IPS-18a (cell line): Measurements from ENCODE around the gene TMEM138.

Source experiments
- H3K27ac ChIP-seq: one replicate; pipeline ENCODE4 v1.5.1; 2013; ENCODE audit warnings: low read length
- H3K27me3 ChIP-seq: one replicate; pipeline ENCODE4 v1.6.1; 2013; ENCODE audit warnings: mild to moderate bottlenecking, low read length; ENCODE audit not compliant: control insufficient read depth, insufficient read depth
- H3K36me3 ChIP-seq: one replicate; pipeline ENCODE4 v1.6.1; 2013; ENCODE audit warnings: low read depth, low read length; ENCODE audit not compliant: control insufficient read depth
- H3K4me1 ChIP-seq: one replicate; pipeline ENCODE4 v1.6.1; 2013; ENCODE audit warnings: low read depth, low read length; ENCODE audit not compliant: control insufficient read depth
- H3K4me3 ChIP-seq: one replicate; pipeline ENCODE4 v1.5.1; 2013; ENCODE audit warnings: low read length
- H3K9ac ChIP-seq: one replicate; pipeline ENCODE4 v1.6.1; 2013; ENCODE audit warnings: mild to moderate bottlenecking, low read length, moderate library complexity
- H3K9me3 ChIP-seq: one replicate; pipeline ENCODE4 v1.6.1; 2013; ENCODE audit warnings: low read depth, low read length; ENCODE audit not compliant: control insufficient read depth

The TMEM138 gene

GRCh38 chr11:61357233-61357893 is 4.8 kb upstream of the TMEM138 start:
- Histone ChIP-seq H3K4me1 (no peaks in the 10 kb centered on the region), H3K27ac (no peak overlapping the region), H3K9me3 (no peaks in the 10 kb centered on the region), H3K36me3 (peaks cover 4% of the 10 kb centered on the region), H3K27me3 (no peaks in the 10 kb centered on the region), H3K9ac (no peak overlapping the region), H3K4me3 (no peak overlapping the region)

GRCh38 chr11:61357894-61358239 is 4.3 kb upstream of the TMEM138 start:
- H3K4me3 ChIP-seq, result no peak overlapping the region
- H3K4me1 ChIP-seq, result no peaks in the 10 kb centered on the region
- H3K27ac ChIP-seq, result no peak overlapping the region

GRCh38 chr11:61358566-61358965 is 3.6 kb upstream of the TMEM138 start:
- Histone ChIP-seq H3K4me1 (peaks cover 4% of the 10 kb centered on the region), H3K4me3 (no peak overlapping the region), H3K36me3 (no peaks in the 10 kb centered on the region), H3K9ac (no peak overlapping the region), H3K27ac (no peak overlapping the region), H3K9me3 (no peaks in the 10 kb centered on the region), H3K27me3 (no peaks in the 10 kb centered on the region)

More at GRCh38 chr11:61357894-61358239, 4.3 kb upstream of the TMEM138 start:
- Histone ChIP-seq H3K9ac (no peak overlapping the region), H3K9me3 (no peaks in the 10 kb centered on the region), H3K27me3 (no peaks in the 10 kb centered on the region), H3K36me3 (peaks cover 4% of the 10 kb centered on the region)

GRCh38 chr11:61359516-61359915 is 2.7 kb upstream of the TMEM138 start:
- no peak overlapping the region for H3K9ac ChIP-seq
- H3K27ac ChIP-seq, result no peak overlapping the region
- peaks cover 4% of the 10 kb centered on the region for H3K4me1 ChIP-seq
- no peaks in the 10 kb centered on the region for H3K9me3 ChIP-seq
- peaks cover 8% of the 10 kb centered on the region for H3K36me3 ChIP-seq
- H3K27me3 ChIP-seq, result no peaks in the 10 kb centered on the region
- no peak overlapping the region for H3K4me3 ChIP-seq

- Histone ChIP-seq H3K4me1 (peaks cover 4% of the 10 kb centered on the region), H3K27ac (peak overlapping the region; percentile 95), H3K9ac (peak overlapping the region; percentile 96), H3K36me3 (peaks cover 17% of the 10 kb centered on the region), H3K27me3 (no peaks in the 10 kb centered on the region), H3K4me3 (peak overlapping the region; percentile 93), H3K9me3 (no peaks in the 10 kb centered on the region)
Observed at GRCh38 chr11:61361237-61361740, 885 bp upstream of the TMEM138 start.

GRCh38 chr11:61362542-61362875 is 335 bp downstream of the TMEM138 start:
- Histone ChIP-seq H3K9ac (peak overlapping the region; percentile 96), H3K27ac (peak overlapping the region; percentile 95), H3K36me3 (peaks cover 28% of the 10 kb centered on the region), H3K27me3 (no peaks in the 10 kb centered on the region), H3K9me3 (no peaks in the 10 kb centered on the region), H3K4me3 (peak overlapping the region; percentile 93), H3K4me1 (peaks cover 4% of the 10 kb centered on the region)

- Histone ChIP-seq H3K36me3 (peaks cover 43% of the 10 kb centered on the region), H3K4me1 (peaks cover 4% of the 10 kb centered on the region), H3K9me3 (no peaks in the 10 kb centered on the region), H3K27me3 (no peaks in the 10 kb centered on the region), H3K9ac (no peak overlapping the region), H3K27ac (no peak overlapping the region), H3K4me3 (no peak overlapping the region)
Observed at GRCh38 chr11:61364012-61364675, 2.0 kb downstream of the TMEM138 start.

- Histone ChIP-seq H3K27me3 (no peaks in the 10 kb centered on the region), H3K4me1 (peaks cover 4% of the 10 kb centered on the region), H3K9ac (no peak overlapping the region), H3K4me3 (no peak overlapping the region), H3K36me3 (peaks cover 54% of the 10 kb centered on the region), H3K9me3 (no peaks in the 10 kb centered on the region), H3K27ac (no peak overlapping the region)
Observed at GRCh38 chr11:61367406-61367805, 5.2 kb downstream of the TMEM138 start.

GRCh38 chr11:61368646-61369045 is 6.5 kb downstream of the TMEM138 start:
- no peak overlapping the region for H3K9ac ChIP-seq
- no peaks in the 10 kb centered on the region for H3K27me3 ChIP-seq
- peaks cover 7% of the 10 kb centered on the region for H3K9me3 ChIP-seq
- no peaks in the 10 kb centered on the region for H3K4me1 ChIP-seq
- H3K36me3 ChIP-seq, result peaks cover 57% of the 10 kb centered on the region
- no peak overlapping the region for H3K4me3 ChIP-seq
- H3K27ac ChIP-seq, result no peak overlapping the region

GRCh38 chr11:61369372-61370348 is 7.5 kb downstream of the TMEM138 start:
- Histone ChIP-seq H3K27me3 (no peaks in the 10 kb centered on the region), H3K27ac (no peak overlapping the region), H3K36me3 (peaks cover 48% of the 10 kb centered on the region)

GRCh38 chr11:61370349-61371005 is 8.3 kb downstream of the TMEM138 start:
- H3K9ac ChIP-seq, result no peak overlapping the region
- H3K9me3 ChIP-seq, result peaks cover 14% of the 10 kb centered on the region
- H3K27me3 ChIP-seq, result no peaks in the 10 kb centered on the region
- no peak overlapping the region for H3K27ac ChIP-seq
- no peaks in the 10 kb centered on the region for H3K4me1 ChIP-seq
- H3K4me3 ChIP-seq, result no peak overlapping the region
- peaks cover 47% of the 10 kb centered on the region for H3K36me3 ChIP-seq

More at GRCh38 chr11:61369372-61370348, 7.5 kb downstream of the TMEM138 start:
- Histone ChIP-seq H3K4me3 (no peak overlapping the region), H3K4me1 (no peaks in the 10 kb centered on the region), H3K9me3 (peaks cover 10% of the 10 kb centered on the region), H3K9ac (no peak overlapping the region)
